ENCODE results near the gene NPM3.

Gene NPM3

GRCh38 chr10:101767600-101767945 lies 15.7 kb downstream of the NPM3 start:
- Mint-ChIP-seq H3K36me3 (no peaks in the 10 kb centered on the region), H3K27me3 (peaks cover 82% of the 10 kb centered on the region), H3K4me3 (no peak overlapping the region), H3K4me1 (no peaks in the 10 kb centered on the region), H3K9me3 (no peaks in the 10 kb centered on the region), H3K27ac (no peak overlapping the region)
- no peak for DNase-seq
- CTCF ChIA-PET: interaction anchor here (1.4 to 1.6 kb wide), 2 partner anchors 9 to 165 kb away, joined by 3 to 6 read pairs; no protein-coding TSS in a partner anchor

- H3K36me3 Mint-ChIP-seq: no peaks in the 10 kb centered on the region
- H3K27me3 Mint-ChIP-seq: peaks cover 76% of the 10 kb centered on the region
- no peaks in the 10 kb centered on the region for H3K9me3 Mint-ChIP-seq
- H3K4me1 Mint-ChIP-seq: no peaks in the 10 kb centered on the region
- no peak overlapping the region for H3K4me3 Mint-ChIP-seq
- CTCF ChIA-PET: interaction anchor here (1.4 kb wide), 1 partner anchor 9 kb away, joined by 3 read pairs; no protein-coding TSS in a partner anchor
- DNase-seq: no peak
- H3K27ac Mint-ChIP-seq: no peak overlapping the region
Measured at GRCh38 chr10:101766753-101767599, 16.3 kb downstream of the NPM3 start.

- H3K4me3 Mint-ChIP-seq: no peak overlapping the region
- no peaks in the 10 kb centered on the region for H3K36me3 Mint-ChIP-seq
- CTCF ChIA-PET: interaction anchor here (1.1 kb wide), 1 partner anchor 163 kb away, joined by 8 read pairs; no protein-coding TSS in a partner anchor
- no peaks in the 10 kb centered on the region for H3K4me1 Mint-ChIP-seq
- no peaks in the 10 kb centered on the region for H3K9me3 Mint-ChIP-seq
- no peak for DNase-seq
- no peak overlapping the region for H3K27ac Mint-ChIP-seq
- peaks cover 71% of the 10 kb centered on the region for H3K27me3 Mint-ChIP-seq
Measured at GRCh38 chr10:101766306-101766705, 16.9 kb downstream of the NPM3 start.

- Mint-ChIP-seq H3K27me3 (peaks cover 67% of the 10 kb centered on the region), H3K36me3 (no peaks in the 10 kb centered on the region), H3K27ac (no peak overlapping the region), H3K4me1 (no peaks in the 10 kb centered on the region), H3K9me3 (no peaks in the 10 kb centered on the region), H3K4me3 (no peak overlapping the region)
- DNase-seq: no peak
- CTCF ChIA-PET: no interaction called here
Measured at GRCh38 chr10:101763141-101763846, 20.0 kb downstream of the NPM3 start.

GRCh38 chr10:101762736-101763135 lies 20.5 kb downstream of the NPM3 start:
- CTCF ChIA-PET: no interaction called here

GRCh38 chr10:101761226-101761625 lies 22.0 kb downstream of the NPM3 start:
- no peaks in the 10 kb centered on the region for H3K36me3 Mint-ChIP-seq
- H3K27ac Mint-ChIP-seq: no peak overlapping the region
- no peaks in the 10 kb centered on the region for H3K9me3 Mint-ChIP-seq
- H3K27me3 Mint-ChIP-seq: peaks cover 52% of the 10 kb centered on the region
- no peaks in the 10 kb centered on the region for H3K4me1 Mint-ChIP-seq
- H3K4me3 Mint-ChIP-seq: no peak overlapping the region
- DNase-seq: no peak
- CTCF ChIA-PET: no interaction called here

More at GRCh38 chr10:101762736-101763135, 20.5 kb downstream of the NPM3 start:
- no peaks in the 10 kb centered on the region for H3K4me1 Mint-ChIP-seq
- no peak for DNase-seq
- H3K36me3 Mint-ChIP-seq: no peaks in the 10 kb centered on the region
- H3K27me3 Mint-ChIP-seq: peaks cover 62% of the 10 kb centered on the region
- H3K4me3 Mint-ChIP-seq: no peak overlapping the region
- no peak overlapping the region for H3K27ac Mint-ChIP-seq
- H3K9me3 Mint-ChIP-seq: no peaks in the 10 kb centered on the region

- Mint-ChIP-seq H3K4me3 (no peak overlapping the region), H3K27ac (no peak overlapping the region), H3K27me3 (peaks cover 44% of the 10 kb centered on the region), H3K9me3 (no peaks in the 10 kb centered on the region), H3K36me3 (no peaks in the 10 kb centered on the region), H3K4me1 (no peaks in the 10 kb centered on the region)
- CTCF ChIA-PET: no interaction called here
- DNase-seq: no peak
Measured at GRCh38 chr10:101760510-101760909, 22.7 kb downstream of the NPM3 start.

- no peak overlapping the region for H3K27ac Mint-ChIP-seq
- no peak for DNase-seq
- peaks cover 44% of the 10 kb centered on the region for H3K27me3 Mint-ChIP-seq
- no peaks in the 10 kb centered on the region for H3K9me3 Mint-ChIP-seq
- no peaks in the 10 kb centered on the region for H3K4me1 Mint-ChIP-seq
- no peaks in the 10 kb centered on the region for H3K36me3 Mint-ChIP-seq
- no peak overlapping the region for H3K4me3 Mint-ChIP-seq
- CTCF ChIA-PET: interaction anchor here (1.0 kb wide), 1 partner anchor 157 kb away, joined by 3 read pairs; no protein-coding TSS in a partner anchor
Measured at GRCh38 chr10:101759309-101760247, 23.7 kb downstream of the NPM3 start.

- no peak for DNase-seq
- CTCF ChIA-PET: interaction anchor here (1.0 to 1.4 kb wide), 2 partner anchors 9 to 156 kb away, joined by 3 read pairs; no protein-coding TSS in a partner anchor
- H3K36me3 Mint-ChIP-seq: no peaks in the 10 kb centered on the region
- peaks cover 45% of the 10 kb centered on the region for H3K27me3 Mint-ChIP-seq
- H3K9me3 Mint-ChIP-seq: no peaks in the 10 kb centered on the region
- no peak overlapping the region for H3K4me3 Mint-ChIP-seq
- no peaks in the 10 kb centered on the region for H3K4me1 Mint-ChIP-seq
- no peak overlapping the region for H3K27ac Mint-ChIP-seq
Measured at GRCh38 chr10:101758858-101759257, 24.4 kb downstream of the NPM3 start.

- Mint-ChIP-seq H3K36me3 (no peaks in the 10 kb centered on the region), H3K9me3 (no peaks in the 10 kb centered on the region), H3K27me3 (peaks cover 42% of the 10 kb centered on the region), H3K4me1 (no peaks in the 10 kb centered on the region), H3K4me3 (no peak overlapping the region), H3K27ac (no peak overlapping the region)
- no peak for DNase-seq
- CTCF ChIA-PET: interaction anchor here (1.2 to 1.3 kb wide), 2 partner anchors 148 to 150 kb away, joined by 3 to 6 read pairs; no protein-coding TSS in a partner anchor
Measured at GRCh38 chr10:101752241-101752640, 31.0 kb downstream of the NPM3 start.

- CTCF ChIA-PET: no interaction called here
- H3K27me3 Mint-ChIP-seq: peaks cover 47% of the 10 kb centered on the region
- no peaks in the 10 kb centered on the region for H3K36me3 Mint-ChIP-seq
- no peak overlapping the region for H3K27ac Mint-ChIP-seq
- H3K4me3 Mint-ChIP-seq: no peak overlapping the region
- H3K9me3 Mint-ChIP-seq: no peaks in the 10 kb centered on the region
- no peak for DNase-seq
- H3K4me1 Mint-ChIP-seq: no peaks in the 10 kb centered on the region
Measured at GRCh38 chr10:101749047-101750016, 33.9 kb downstream of the NPM3 start.

- no peak for DNase-seq
- no peak overlapping the region for H3K4me3 Mint-ChIP-seq
- CTCF ChIA-PET: no interaction called here
- no peaks in the 10 kb centered on the region for H3K9me3 Mint-ChIP-seq
- H3K27ac Mint-ChIP-seq: no peak overlapping the region
- no peaks in the 10 kb centered on the region for H3K4me1 Mint-ChIP-seq
- no peaks in the 10 kb centered on the region for H3K36me3 Mint-ChIP-seq
- H3K27me3 Mint-ChIP-seq: peaks cover 45% of the 10 kb centered on the region
Measured at GRCh38 chr10:101748496-101748895, 34.8 kb downstream of the NPM3 start.

GRCh38 chr10:101745074-101745696 lies 38.1 kb downstream of the NPM3 start:
- H3K4me1 Mint-ChIP-seq: no peaks in the 10 kb centered on the region
- DNase-seq: no peak
- H3K27me3 Mint-ChIP-seq: peaks cover 55% of the 10 kb centered on the region
- H3K9me3 Mint-ChIP-seq: no peaks in the 10 kb centered on the region
- H3K36me3 Mint-ChIP-seq: no peaks in the 10 kb centered on the region
- no peak overlapping the region for H3K27ac Mint-ChIP-seq
- CTCF ChIA-PET: interaction anchor here (0.6 kb wide), 1 partner anchor 42 kb away, joined by 4 read pairs; no protein-coding TSS in a partner anchor
- H3K4me3 Mint-ChIP-seq: no peak overlapping the region
